Mesangial cell (primary cell): ENCODE results near the gene FKBP2. TPM values are rescaled to one million over a fixed set of nuclear protein-coding genes. Genes with fewer than 3 reads are reported as not detected.

Source experiments
- total RNA-seq: library from RNA; depleted of rRNA; stranded (reverse); fragments of >200 nt; gene quantifications from 2 replicates; pipeline ENCODE4 v1.2.3, GENCODE V29; 2015

Gene FKBP2
- 61.4 and 85.3 TPM in 2 replicates for total RNA-seq

DNA sequence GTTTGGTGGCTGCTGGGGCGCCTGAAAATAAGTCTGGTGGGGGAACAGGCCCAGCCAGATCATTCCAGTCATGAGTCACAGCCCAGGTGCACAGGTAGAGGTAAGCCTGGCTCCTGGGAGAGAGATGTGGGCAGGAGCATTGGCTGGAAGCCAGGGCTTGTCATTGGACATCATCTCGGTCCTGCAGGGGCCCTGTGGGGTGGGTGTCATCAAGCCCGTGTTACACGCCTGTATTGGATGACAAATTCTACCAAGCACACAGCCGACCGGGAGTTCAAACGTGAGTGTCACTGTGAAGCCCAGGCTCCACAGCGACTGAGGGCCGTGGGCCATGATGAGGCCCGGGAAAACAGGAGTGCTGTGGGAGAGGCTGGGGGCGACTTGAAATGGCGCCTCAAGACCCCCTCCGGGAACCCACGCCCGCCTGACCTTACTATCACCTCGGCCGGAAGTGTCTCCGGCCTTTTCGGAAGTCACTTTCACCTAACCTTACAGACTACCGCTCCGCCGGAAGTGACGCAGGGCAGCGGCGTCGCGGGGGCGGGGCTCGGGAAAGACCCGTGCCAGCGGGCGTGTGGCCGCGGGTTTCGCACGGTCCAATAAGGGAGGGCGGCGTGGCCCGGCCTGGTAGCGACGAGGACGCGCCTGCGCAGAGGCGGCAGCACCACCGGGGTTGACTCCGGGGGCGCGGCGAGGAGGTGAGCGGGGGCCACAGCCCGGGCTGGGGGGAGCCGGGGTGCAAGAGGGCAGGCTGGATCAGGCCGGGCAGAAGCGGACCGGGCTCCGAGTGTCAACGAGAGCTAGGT, at the start of gene FKBP2:
Gene FKBP2 (plus strand): TSS at position 661 of the 806 bp plus-strand sequence. CDS start 1,293 bp downstream, outside the sequence.

DNA sequence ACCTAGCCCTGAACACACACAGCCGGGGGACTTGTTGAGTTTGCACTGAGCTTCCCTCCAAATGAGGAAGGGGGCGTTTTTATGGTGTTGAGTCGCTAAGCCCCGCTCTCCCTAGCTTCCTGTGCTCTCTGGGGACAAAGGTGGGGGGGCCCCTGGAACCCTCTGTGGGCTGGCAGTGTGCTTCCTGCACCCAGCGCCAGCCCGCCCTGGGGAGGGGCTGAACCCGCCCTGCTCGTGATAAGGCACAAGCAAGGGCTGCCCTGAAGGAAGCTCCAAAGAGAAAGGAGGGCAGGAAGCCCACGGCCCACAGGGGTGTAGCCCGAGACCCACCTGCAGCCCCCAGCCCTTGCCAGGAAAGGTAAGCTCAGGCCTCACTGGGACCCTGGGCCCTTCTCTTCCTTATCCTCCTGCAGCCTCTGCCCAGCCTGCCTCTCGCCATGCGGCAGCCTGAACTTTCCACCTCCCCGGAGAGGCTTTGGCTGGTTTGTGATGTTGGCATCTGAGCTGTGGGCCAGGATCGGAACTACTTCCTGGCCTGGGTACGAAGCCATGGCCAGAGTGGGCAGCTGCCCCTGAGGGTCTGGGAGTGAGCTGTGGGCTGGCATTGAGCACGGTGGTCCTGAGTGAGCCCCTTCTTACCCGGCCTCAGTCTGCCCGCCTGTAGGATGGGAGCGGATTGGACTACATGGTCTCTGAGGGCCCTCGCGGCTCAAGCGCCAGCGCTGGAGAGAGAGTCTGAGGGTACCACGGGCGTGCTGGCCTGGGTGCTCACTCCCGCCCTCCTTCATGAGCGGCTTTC, 34.2 kb upstream of the FKBP2 start, which contains the start of gene FERMT3:
Gene FERMT3 (plus strand): TSS at position 265 of the 799 bp plus-strand sequence. CDS start 644 bp downstream, outside the sequence.

DNA sequence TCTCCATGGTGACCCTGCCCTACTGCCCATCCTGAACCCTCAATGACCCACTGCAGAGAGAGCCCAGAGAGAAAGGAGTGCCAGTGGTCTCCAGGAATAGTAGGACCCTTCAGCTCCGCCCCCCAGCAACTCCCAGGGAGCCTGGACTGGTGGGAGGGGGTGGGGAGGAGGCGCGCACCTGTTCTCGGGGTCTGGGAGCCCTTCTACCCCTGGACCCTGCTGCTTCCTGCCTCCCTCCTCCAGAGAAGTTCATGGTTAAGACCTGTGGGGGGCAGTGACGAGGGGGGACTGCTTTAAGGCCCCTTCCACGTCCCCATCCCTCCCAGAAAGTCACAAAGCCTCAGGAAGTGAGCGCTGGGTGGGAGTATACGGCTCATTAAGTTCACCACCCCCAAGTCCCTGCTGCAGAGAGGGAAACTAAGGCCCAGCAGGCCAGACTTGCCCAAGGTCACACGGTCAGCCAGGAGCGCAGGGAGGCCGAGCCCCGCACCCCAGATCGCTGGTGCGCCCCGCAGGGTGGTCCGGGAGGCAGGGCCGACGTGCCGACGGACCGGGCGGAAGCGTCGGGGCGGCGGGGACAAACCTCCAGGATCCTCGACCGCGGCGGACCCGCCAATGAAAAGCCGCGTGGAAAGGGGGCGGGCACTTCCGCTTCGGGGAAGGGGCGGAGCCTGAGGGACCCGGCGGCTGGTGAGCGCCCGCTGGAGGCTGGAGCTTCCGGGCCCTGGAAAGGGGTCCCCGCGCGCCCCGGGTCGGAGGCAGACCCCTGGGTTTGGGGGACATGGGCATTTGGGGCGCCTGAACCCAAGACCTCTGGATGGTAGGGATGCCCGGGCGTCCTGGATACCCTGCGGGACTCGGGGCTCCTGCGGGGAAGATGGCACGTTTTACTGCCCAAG, 15.0 kb upstream of the FKBP2 start, which contains the start of the genes NUDT22 and TRPT1:
Gene NUDT22 (plus strand): TSS at position 667 of the 899 bp plus-strand sequence. CDS start 379 bp downstream, outside the sequence.
Gene TRPT1 (minus strand): TSS at position 579 of the 899 bp plus-strand sequence. CDS start 326 bp downstream, at position 253.

DNA sequence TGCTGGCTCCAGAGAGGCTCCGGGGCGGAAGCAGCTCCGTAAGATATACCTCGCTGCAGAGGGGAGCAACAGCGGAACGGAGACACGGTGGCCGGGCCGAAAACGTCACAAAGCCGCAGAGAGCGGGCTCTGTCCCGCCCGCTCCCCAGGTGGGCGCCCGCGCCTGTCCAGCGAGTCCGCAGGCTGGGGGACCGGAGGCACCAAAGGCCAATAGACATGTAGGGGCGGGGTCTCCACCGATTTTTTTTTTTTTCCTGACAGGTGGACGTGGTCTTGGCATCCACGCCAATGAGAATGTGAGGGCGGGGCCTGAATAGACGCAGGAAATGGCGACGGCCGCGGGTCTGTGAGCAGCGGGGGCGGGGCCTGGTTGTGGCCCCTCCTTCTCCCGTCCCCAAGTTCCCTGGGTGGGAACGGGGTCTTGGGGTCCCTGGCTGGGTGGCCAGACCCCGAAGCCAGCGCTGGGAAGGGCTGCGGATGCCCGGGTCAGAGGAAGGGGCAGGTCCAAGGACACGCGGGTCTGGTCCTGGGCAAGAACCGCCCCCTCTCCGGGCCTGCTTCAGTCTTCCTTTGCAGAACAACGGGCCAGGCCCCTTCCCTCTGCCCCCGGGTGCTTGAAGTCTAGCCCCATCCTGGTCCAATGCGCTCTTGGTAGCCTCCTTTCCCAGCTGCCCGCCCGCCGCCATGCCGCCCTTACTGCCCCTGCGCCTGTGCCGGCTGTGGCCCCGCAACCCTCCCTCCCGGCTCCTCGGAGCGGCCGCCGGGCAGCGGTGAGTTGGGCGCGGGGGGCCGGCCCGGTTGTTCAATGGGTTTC, 10.5 kb upstream of the FKBP2 start, which contains the start of gene DNAJC4:
Gene DNAJC4 (plus strand): TSS at position 378 of the 814 bp plus-strand sequence. CDS start 307 bp downstream, at position 685.

DNA sequence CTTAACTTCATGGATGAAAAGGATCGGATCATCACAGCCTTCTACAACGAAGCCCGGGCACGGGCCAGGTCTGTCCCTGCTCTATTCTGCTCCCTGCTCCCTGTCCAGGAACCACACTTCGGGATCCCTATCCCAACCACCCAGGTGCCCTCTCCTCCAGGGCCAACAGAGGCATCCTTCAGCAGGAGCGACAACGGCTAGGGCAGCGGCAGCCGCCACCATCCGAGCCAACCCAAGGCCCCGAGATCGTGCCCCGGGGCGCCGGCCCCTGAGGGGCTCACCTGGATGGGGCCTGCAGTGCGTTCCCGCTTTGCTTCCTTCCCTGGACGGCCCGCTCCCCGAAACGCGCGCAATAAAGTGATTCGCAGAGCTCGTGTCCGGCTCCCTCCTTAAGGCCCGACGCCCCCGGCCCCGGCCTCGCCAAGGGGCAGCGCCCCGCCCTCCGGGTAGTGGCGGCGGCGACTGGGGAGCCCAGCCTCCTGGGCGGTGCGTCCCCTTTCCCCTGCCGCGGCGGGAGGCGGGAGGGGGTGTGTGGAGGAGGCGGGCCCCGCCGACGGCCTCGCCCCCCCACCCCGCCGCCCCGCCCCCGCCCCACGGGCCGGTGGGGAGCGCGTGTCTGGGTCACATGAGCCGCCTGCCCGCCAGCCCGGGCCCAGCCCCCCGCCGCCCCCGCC, 6.8 kb upstream of the FKBP2 start, which contains the start of gene VEGFB:
Gene VEGFB (plus strand): TSS at position 672 of the 674 bp plus-strand sequence. CDS start 250 bp downstream, outside the sequence.

DNA sequence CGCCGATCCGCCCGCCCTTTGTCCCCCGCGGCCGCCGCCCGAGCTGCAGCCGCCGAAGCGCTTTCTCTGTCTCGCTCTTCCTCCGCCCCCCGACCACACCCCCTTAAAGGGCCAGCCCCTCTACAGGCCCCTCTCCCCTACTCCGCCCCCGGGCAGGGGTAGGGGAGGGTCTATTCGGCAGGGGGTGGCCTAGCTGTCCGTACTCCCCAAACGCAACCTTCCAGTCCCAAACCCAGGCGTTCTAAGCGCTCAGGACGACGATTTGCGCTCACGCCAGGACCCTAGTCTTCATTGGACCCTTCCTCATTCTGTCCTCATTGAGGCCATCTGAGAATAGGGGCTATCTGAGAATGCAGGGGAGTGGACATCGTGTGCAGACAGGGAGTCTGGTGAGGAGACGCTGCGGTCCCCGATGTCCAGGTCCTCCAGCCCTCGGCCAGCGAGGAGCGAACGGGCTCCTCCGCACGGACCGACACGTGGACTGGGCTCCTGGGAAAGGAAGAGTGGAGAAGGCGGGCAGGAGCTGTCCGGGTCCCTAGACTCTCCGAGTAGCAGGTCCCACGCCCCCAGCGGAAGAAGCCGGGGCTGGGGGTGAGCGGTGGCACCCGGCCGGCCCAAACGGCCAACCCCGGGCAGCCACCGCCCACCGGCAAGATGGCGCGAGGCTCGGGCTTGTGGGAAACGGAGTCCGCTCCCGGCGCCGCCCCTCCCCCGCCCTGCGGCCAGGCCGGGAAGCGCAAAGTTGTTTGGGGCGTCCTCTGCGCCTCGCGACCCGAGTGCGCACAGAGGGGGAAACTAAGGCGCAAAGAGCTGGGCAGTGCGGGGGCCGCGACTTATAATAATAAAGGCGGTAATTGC, 6.2 kb downstream of the FKBP2 start, which contains the start of gene PPP1R14B:
Gene PPP1R14B (minus strand): TSS at position 73 of the 858 bp plus-strand sequence. CDS start 270 bp downstream, outside the sequence.

DNA sequence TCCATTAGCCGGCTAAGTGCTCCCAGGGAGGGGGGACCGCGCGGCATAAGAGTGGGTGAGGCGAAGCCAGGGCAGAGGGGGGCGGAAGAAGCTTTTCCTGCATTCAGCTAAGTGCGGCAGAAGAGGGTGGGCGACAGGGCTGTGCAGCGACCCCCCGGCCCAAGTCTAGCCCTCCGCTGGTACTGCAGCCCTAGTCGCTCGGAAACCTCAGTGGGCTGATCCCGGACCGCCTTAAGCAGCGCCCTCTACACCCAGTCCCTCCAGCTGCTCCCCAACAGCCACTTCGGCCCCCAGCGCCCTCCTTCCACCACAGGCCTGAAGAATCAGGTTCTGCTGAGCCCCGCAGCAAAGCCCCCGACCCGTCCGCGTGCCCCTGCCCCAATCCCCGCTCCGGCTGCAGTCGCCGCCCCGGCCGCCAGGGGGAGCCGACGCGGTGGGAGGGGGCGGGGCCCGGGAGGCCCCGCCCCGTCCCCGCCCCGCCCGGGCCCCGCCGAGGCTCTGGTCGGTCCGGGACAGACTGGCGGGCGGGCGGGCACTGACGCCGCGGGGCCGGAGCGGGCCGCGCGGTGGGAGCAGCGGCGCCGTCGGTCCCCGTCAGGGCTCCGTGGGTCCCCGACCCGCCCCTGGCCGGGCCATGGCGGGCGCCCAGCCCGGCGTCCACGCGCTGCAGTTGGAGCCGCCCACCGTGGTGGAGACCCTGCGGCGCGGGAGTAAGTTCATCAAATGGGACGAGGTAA, 10.3 kb downstream of the FKBP2 start, which contains the start of gene PLCB3:
Gene PLCB3 (plus strand): TSS at position 515 of the 737 bp plus-strand sequence. CDS start 120 bp downstream, at position 635.

DNA sequence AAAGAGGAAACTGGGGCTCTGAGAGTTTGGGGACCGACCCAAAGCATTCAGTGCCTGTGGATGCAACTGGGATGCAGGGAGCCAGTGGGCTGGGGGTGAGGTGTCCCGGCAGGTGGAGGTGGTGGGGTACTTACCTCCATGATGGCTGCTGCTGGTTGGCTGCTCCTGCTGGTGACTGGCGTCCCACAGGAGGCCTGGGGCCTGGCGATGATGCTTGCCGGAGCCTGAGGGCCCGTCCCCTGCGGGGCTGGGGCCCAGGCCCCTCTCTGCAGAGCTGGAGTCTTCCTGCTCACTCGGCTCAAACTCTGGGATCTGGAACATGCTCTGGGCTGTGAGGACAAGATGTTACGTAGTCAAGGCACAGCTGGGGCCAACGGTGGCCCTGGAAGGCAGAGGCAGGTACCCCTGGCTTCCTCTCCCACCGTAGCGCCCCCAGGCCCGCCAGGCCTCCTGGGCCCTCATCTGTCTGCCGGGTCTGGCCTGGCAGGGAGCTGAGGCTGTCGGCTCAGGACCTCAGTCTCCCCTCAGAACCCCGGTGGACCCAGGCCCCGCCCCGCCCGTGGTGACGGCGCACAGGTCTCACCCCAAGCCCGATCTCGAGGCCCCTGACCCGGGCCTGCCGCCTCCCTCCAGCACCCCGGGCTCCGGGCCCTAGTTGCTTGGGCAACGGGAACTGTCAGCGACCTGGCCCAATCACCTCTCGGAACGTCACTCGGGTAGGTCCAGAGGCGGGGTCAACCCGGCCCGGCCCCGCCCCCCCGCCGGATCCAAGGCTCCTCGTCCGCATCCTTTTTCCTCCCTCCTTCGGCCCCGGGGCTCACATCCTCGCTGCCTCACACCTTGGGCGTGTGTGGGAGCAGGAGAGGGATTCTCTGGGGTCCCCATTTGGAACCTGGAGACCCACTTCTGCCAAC, 43.4 kb downstream of the FKBP2 start, which contains the start of gene BAD:
Gene BAD (minus strand): TSS at position 618 of the 914 bp plus-strand sequence. CDS start 297 bp downstream, at position 321.

DNA sequence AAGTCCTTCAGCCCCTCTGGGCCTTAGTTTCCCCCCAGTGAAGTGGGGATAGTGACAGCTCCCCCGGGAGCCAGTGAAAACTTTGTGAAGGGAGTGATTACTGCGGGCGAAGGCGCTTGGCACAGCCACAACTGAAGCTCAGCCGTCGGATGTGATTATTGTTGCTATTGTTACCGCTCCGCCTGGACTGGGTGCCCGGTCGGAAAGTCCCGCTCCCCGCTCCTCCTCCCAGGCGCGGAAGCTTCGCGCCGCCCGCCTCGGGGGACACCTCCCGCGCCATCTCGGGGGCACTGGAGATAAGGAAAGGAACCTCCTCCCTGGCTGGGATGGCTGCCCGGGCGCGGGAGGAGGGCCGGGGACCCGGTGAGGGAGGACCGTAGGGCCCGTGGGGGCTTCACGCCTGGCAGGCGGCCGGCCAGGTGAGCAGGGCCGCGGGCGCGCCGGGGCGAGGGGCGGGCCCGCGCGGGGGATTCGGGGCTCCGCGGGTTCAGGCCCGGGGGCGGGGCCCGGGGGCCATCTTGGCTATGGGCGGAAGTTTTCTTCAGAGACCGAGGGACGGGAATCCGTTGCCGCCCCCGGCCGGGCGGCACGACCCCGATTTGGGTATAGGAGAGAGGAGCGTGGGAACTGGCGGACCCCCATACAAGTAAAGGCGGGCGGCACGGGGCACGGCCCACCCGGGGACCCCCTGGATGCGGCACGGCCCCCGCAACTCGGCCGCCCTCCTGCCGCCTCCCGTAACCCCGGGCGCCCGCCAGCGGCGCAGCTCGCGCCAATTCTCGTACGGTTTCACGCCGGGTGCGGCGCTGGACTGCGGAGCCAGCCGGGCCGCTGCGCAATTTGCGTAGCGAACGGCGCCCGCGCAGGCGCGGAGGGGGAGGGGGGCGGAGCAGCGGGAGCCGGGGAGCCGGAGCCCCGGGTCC, 44.3 kb downstream of the FKBP2 start, which contains the start of gene GPR137:
Gene GPR137 (plus strand): TSS at position 887 of the 923 bp plus-strand sequence. CDS start 677 bp downstream, outside the sequence.

DNA sequence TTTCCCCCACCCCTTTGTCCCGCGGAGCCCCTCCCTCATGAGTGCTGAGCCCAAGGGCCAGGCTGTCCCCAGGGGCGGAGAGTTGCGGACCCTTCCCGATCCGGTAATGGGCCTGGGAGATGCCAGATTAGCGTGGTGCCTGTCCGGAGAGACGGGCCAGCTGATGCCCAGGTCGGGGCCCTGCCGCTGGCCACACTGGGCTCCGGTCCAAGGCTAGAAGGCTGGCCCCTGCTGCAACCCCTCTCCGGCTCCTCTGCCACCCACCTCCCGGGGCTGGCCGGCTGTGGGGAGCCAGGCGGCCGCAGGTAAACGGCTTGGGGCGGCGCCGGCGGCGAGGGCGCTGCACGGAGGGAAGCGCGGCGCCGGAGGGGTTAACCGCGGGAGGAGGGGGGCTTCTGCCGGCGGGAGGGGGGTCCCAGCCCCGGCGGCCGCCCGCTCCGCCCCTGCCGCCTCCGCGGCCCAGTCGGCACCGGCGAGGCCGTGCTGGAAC, 50.4 kb downstream of the FKBP2 start, which contains the start of gene KCNK4:
Gene KCNK4 (plus strand): TSS at position 41 of the 490 bp plus-strand sequence. CDS start 1,717 bp downstream, outside the sequence.

Other genes starting within 250 kb of the FKBP2 start
- gene FLRT1, start 205.2 kb upstream of the FKBP2 start, total RNA-seq, result under 0.01 and 0.25 TPM in 2 replicates
- gene MACROD1, start 75.0 kb upstream of the FKBP2 start, total RNA-seq, result 18.6 and 53.9 TPM in 2 replicates
- 92.3 and 253 TPM in 2 replicates for gene STIP1, start 54.9 kb upstream of the FKBP2 start, total RNA-seq
- gene FERMT3, start 34.4 kb upstream of the FKBP2 start, total RNA-seq, result 1.0 and 2.1 TPM in 2 replicates
- gene TRPT1, start 14.9 kb upstream of the FKBP2 start, total RNA-seq, result 46.1 and 80.9 TPM in 2 replicates
- gene NUDT22, start 14.8 kb upstream of the FKBP2 start, total RNA-seq, result 74.1 and 83.3 TPM in 2 replicates
- 19.2 and 48.3 TPM in 2 replicates for gene DNAJC4, start 10.5 kb upstream of the FKBP2 start, total RNA-seq
- 49.4 and 99.0 TPM in 2 replicates for gene VEGFB, start 6.5 kb upstream of the FKBP2 start, total RNA-seq
- gene PPP1R14B, start 5.8 kb downstream of the FKBP2 start, total RNA-seq, result 257 and 542 TPM in 2 replicates
- gene PLCB3, start 10.4 kb downstream of the FKBP2 start, total RNA-seq, result 28.9 and 47.6 TPM in 2 replicates
- 95.5 and 114 TPM in 2 replicates for gene BAD, start 43.6 kb downstream of the FKBP2 start, total RNA-seq
- gene GPR137, start 44.8 kb downstream of the FKBP2 start, total RNA-seq, result 19.2 and 32.2 TPM in 2 replicates
- not detected in 2 replicates for gene KCNK4, start 50.2 kb downstream of the FKBP2 start, total RNA-seq
- not detected in 2 replicates for gene CATSPERZ, start 59.3 kb downstream of the FKBP2 start, total RNA-seq
- 30.0 and 36.4 TPM in 2 replicates for gene ESRRA, start 64.4 kb downstream of the FKBP2 start, total RNA-seq
- gene TRMT112, start 76.5 kb downstream of the FKBP2 start, total RNA-seq, result 198 and 229 TPM in 2 replicates
- 243 and 341 TPM in 2 replicates for gene PRDX5, start 77.0 kb downstream of the FKBP2 start, total RNA-seq
- gene CCDC88B, start 99.1 kb downstream of the FKBP2 start, total RNA-seq, result 1.6 and 3.3 TPM in 2 replicates
- gene RPS6KA4, start 118.1 kb downstream of the FKBP2 start, total RNA-seq, result 40.1 and 62.1 TPM in 2 replicates